Osteoblast (primary cell): ENCODE measurements around the gene HDGFL2. TPM values are rescaled to one million over a fixed set of nuclear protein-coding genes. Genes with fewer than 3 reads are reported as not detected.

ENCODE experiments used
- DNase-seq: peaks from one replicate; pipeline ENCODE4 v3.0.0; 2011; ENCODE audit warnings: low spot score, mixed read lengths; ENCODE audit not compliant: insufficient read length; ENCODE audit errors: missing footprints
- H2AFZ ChIP-seq: 2 replicates; pipeline ENCODE4 v1.6.0; 2011; ENCODE audit warnings: mild to moderate bottlenecking, low read length
- H3K27ac ChIP-seq: 2 replicates; pipeline ENCODE4 v1.5.1; 2011; ENCODE audit warnings: mild to moderate bottlenecking, low read depth, low read length, moderate library complexity
- H3K27me3 ChIP-seq: 2 replicates; pipeline ENCODE4 v1.6.0; 2012; ENCODE audit warnings: mild to moderate bottlenecking, control low read depth, inconsistent platforms, low read length, moderate library complexity; ENCODE audit not compliant: insufficient read depth
- H3K36me3 ChIP-seq: 2 replicates; pipeline ENCODE4 v1.5.1; 2011; ENCODE audit warnings: mild to moderate bottlenecking, low read length, control low read depth, moderate library complexity; ENCODE audit not compliant: insufficient read depth
- H3K4me1 ChIP-seq: 2 replicates; pipeline ENCODE4 v1.5.1; 2011; ENCODE audit warnings: mild to moderate bottlenecking, low read length, control low read depth, moderate library complexity; ENCODE audit not compliant: insufficient read depth
- H3K4me2 ChIP-seq: 2 replicates; pipeline ENCODE4 v1.6.0; 2011; ENCODE audit warnings: mild to moderate bottlenecking, low read length; ENCODE audit not compliant: insufficient read depth
- H3K4me3 ChIP-seq: fragments of 200-600 bp; sonication (generic); 3 replicates; pipeline ENCODE4 v1.5.1; 2012; ENCODE audit warnings: mild to moderate bottlenecking, low read length, inconsistent platforms; ENCODE audit not compliant: insufficient read depth
- H3K79me2 ChIP-seq: 2 replicates; pipeline ENCODE4 v1.6.0; 2012; ENCODE audit warnings: mild to moderate bottlenecking, low read length, control low read depth, inconsistent platforms; ENCODE audit not compliant: insufficient read depth
- H3K9me3 ChIP-seq: 2 replicates; pipeline ENCODE4 v1.5.1; 2011; ENCODE audit warnings: low read depth, low read length, control low read depth
- H4K20me1 ChIP-seq: 2 replicates; pipeline ENCODE4 v1.6.0; 2012; ENCODE audit warnings: mild to moderate bottlenecking, low read length, control low read depth; ENCODE audit not compliant: insufficient read depth
- total RNA-seq: library from RNA; depleted of rRNA; stranded (reverse); fragments of >200 nt; gene quantifications from 2 replicates; pipeline ENCODE4 v1.2.3, GENCODE V29; 2012
- TF ChIP-seq, protein P1 (sequence below): IDR thresholded peaks from 2 replicates; pipeline ENCODE4 v1.5.1; 2011; ENCODE audit warnings: mild to moderate bottlenecking, low read depth, low read length, moderate library complexity; ENCODE audit errors: extremely low read depth

Gene HDGFL2
- total RNA-seq, 1 donor, result 48.5 TPM

DNA sequence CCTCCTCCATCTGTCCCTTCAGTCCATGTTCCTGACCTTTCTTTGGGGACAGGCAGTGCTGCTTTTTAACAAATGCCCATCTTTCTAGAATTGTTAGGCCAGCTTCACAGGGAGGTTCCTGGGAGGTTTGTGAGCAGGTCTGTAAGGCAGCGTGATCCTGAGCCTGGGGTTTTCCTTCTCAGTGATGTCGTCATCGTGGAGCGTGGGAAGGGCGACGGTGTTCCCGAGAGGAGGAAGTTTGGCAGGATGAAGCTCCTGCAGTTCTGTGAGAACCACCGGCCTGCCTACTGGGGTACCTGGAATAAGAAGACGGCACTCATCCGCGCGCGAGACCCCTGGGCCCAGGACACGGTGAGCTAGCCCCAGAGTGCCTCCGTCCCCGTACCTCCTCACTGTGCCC, 42.8 kb upstream of the HDGFL2 start:
- Histone ChIP-seq H3K79me2 (no peaks in the 10 kb centered on the region), H4K20me1 (no peaks in the 10 kb centered on the region), H3K4me1 (peaks cover 13% of the 10 kb centered on the region), H3K4me2 (no peak overlapping the region), H3K27ac (no peak overlapping the region), H3K27me3 (no peaks in the 10 kb centered on the region), H3K4me3 (no peak overlapping the region), H3K36me3 (peaks cover 13% of the 10 kb centered on the region), H2AFZ (no peak overlapping the region), H3K9me3 (no peaks in the 10 kb centered on the region)
- DNase-seq, result no peak
- TF ChIP-seq, protein P1, sequence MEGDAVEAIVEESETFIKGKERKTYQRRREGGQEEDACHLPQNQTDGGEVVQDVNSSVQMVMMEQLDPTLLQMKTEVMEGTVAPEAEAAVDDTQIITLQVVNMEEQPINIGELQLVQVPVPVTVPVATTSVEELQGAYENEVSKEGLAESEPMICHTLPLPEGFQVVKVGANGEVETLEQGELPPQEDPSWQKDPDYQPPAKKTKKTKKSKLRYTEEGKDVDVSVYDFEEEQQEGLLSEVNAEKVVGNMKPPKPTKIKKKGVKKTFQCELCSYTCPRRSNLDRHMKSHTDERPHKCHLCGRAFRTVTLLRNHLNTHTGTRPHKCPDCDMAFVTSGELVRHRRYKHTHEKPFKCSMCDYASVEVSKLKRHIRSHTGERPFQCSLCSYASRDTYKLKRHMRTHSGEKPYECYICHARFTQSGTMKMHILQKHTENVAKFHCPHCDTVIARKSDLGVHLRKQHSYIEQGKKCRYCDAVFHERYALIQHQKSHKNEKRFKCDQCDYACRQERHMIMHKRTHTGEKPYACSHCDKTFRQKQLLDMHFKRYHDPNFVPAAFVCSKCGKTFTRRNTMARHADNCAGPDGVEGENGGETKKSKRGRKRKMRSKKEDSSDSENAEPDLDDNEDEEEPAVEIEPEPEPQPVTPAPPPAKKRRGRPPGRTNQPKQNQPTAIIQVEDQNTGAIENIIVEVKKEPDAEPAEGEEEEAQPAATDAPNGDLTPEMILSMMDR, result no peak

DNA sequence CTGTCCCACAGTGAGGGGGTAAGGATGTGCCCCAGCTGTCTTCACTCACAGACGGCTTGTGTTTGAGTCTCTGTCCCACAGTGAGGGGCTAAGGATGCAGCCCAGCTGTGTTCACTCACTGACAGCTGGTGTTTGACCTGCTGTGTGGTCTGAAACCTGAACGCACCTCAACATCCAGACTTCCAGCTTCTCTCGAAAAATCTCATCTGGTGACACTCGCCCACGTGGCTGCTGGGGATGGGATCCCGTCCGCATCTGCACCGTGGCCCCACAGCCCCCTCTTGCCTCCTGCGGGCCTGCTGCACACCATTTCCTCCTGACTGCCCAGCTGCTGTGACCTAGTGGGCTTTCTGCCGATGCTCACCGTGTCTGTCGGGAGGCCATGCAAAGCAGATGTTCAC, 42.3 kb upstream of the HDGFL2 start:
- H3K4me3 ChIP-seq, result no peak overlapping the region
- no peaks in the 10 kb centered on the region for H4K20me1 ChIP-seq

DNA sequence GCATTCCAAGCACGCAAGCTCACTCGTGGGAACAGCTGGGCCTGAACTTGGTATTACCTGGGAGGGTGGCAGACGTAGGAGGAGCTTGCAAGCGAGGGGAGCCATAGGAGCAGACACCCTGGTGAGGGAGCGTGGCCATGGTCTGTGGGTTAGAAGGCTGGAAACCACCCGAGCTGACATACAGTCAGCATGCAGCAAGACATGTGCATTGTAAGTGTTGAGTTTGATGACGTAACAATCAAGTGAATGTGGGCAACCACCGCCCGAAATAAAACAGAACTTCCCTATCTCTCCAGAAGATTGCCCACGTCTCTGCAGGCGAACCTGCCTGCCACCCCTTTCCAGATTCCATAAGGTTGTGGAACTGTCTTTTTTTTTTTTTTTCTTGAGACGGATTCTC, 41.3 kb upstream of the HDGFL2 start:
- peaks cover 13% of the 10 kb centered on the region for H3K36me3 ChIP-seq

More for the DNA sequence above, 42.3 kb upstream of the HDGFL2 start:
- Histone ChIP-seq H3K79me2 (no peaks in the 10 kb centered on the region), H3K27ac (no peak overlapping the region), H2AFZ (no peak overlapping the region), H3K27me3 (no peaks in the 10 kb centered on the region), H3K36me3 (peaks cover 13% of the 10 kb centered on the region), H3K4me2 (no peak overlapping the region), H3K4me1 (peaks cover 13% of the 10 kb centered on the region), H3K9me3 (no peaks in the 10 kb centered on the region)
- DNase-seq, result peak; percentile 82
- TF ChIP-seq, protein P1, result no peak

DNA sequence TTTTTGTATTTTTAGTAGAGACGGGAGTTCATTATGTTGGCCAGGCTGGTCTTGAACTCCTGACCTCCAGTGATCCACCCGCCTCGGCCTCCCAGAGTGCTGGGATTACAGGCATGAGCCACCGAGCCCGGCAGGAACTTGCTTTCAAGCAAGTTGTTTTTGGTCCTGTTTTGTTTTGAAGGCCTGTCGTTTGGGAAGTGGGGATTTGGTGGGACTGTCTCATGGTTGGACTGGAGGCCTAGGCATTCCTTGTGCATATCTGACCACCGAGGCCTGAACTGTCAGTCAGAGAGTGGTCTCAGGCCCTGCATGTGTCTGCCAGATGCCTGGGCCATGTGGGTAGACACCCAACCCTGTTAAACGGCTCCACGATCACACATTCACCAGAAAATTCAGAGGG, 40.8 kb upstream of the HDGFL2 start:
- no peak overlapping the region for H2AFZ ChIP-seq
- H3K27me3 ChIP-seq, result no peaks in the 10 kb centered on the region
- no peak overlapping the region for H3K27ac ChIP-seq
- no peaks in the 10 kb centered on the region for H3K79me2 ChIP-seq
- peaks cover under 1% of the 10 kb centered on the region for H3K4me1 ChIP-seq
- no peaks in the 10 kb centered on the region for H3K9me3 ChIP-seq
- DNase-seq, result peak; percentile 39
- H3K36me3 ChIP-seq, result peaks cover 13% of the 10 kb centered on the region
- H4K20me1 ChIP-seq, result peaks cover 4% of the 10 kb centered on the region
- H3K4me2 ChIP-seq, result no peak overlapping the region
- H3K4me3 ChIP-seq, result no peak overlapping the region
- TF ChIP-seq, protein P1, result no peak

More for the DNA sequence above, 41.3 kb upstream of the HDGFL2 start:
- Histone ChIP-seq H3K27ac (no peak overlapping the region), H3K79me2 (no peaks in the 10 kb centered on the region), H3K27me3 (no peaks in the 10 kb centered on the region), H3K9me3 (no peaks in the 10 kb centered on the region), H3K4me2 (no peak overlapping the region), H3K4me3 (no peak overlapping the region), H2AFZ (no peak overlapping the region), H4K20me1 (peaks cover 4% of the 10 kb centered on the region), H3K4me1 (peaks cover 6% of the 10 kb centered on the region)
- DNase-seq, result no peak
- TF ChIP-seq, protein P1, result no peak
